Subcutaneous adipose tissue (tissue), 4 donors: ENCODE measurements around the gene SPEG. TPM values are rescaled to one million over a fixed set of nuclear protein-coding genes. Genes with fewer than 3 reads are reported as not detected.

Source experiments
- CTCF ChIP-seq: fragments of 450-650 bp; IDR thresholded peaks from one replicate; pipeline ENCODE4 v1.5.1; 2016; ENCODE audit warnings: low read depth, mild to moderate bottlenecking, control low read depth, antibody characterized with exemption, moderate library complexity
- total RNA-seq, 4 donors: library from RNA; depleted of rRNA; stranded (reverse); fragments of >200 nt; gene quantifications; one replicate each; pipeline ENCODE4 v1.1.0, GENCODE V29; 2016

SPEG gene
- total RNA-seq, 4 donors from 2014 or later, result 0.49 to 5.9 (median 2.9) TPM

- TF ChIP-seq CTCF, result no peak
These were observed 14.0 kb upstream of the SPEG start for GRCh38 chr2:219420687-219421086.

GRCh38 chr2:219421323-219421722 lies 13.3 kb upstream of the SPEG start:
- TF ChIP-seq CTCF, result no peak

- no peak for TF ChIP-seq CTCF
These were observed 11.6 kb upstream of the SPEG start for GRCh38 chr2:219422952-219423534.

- TF ChIP-seq CTCF, result no peak
These were observed 10.8 kb upstream of the SPEG start for GRCh38 chr2:219423652-219424377.

- no peak for TF ChIP-seq CTCF
These were observed 9.2 kb upstream of the SPEG start for GRCh38 chr2:219425238-219426067.

GRCh38 chr2:219426068-219426443 lies 8.6 kb upstream of the SPEG start:
- no peak for TF ChIP-seq CTCF

GRCh38 chr2:219426534-219427136 lies 8.0 kb upstream of the SPEG start:
- no peak for TF ChIP-seq CTCF
